DMS79 treated with DMSO at 0.1 percent for 48 hours (cell line): ENCODE measurements around the gene LCN9.
"Not testable (repeated sequence)": the region's sequence is repeated elsewhere in the genome, so short reads cannot be mapped to it uniquely, and the experiment has no call there.

Experiments
- DNase-seq: peaks from one replicate; lab custom pipeline; 2025; lab: John Stamatoyannopoulos, UW

The LCN9 gene

DNA sequence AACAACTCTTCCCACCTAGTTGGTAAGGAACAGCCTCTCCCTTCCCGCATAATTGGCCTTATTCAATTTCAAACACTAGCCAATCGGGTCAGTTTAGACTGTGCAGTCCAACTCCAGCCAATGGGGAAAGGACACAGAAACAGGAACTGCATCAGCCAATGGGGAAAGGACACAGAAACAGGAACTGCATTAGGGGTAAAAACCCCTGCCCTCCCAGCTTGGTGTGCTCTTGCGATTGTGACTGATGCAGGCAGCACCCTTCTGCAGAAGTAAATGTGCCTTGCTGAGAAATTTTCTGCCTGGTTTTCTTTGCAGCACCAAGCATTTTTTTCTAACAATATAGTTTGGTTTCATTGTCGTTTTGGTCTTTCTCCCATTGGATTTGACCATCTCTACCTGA, 15.2 kb upstream of the LCN9 start:
- DNase-seq = no peak

DNA sequence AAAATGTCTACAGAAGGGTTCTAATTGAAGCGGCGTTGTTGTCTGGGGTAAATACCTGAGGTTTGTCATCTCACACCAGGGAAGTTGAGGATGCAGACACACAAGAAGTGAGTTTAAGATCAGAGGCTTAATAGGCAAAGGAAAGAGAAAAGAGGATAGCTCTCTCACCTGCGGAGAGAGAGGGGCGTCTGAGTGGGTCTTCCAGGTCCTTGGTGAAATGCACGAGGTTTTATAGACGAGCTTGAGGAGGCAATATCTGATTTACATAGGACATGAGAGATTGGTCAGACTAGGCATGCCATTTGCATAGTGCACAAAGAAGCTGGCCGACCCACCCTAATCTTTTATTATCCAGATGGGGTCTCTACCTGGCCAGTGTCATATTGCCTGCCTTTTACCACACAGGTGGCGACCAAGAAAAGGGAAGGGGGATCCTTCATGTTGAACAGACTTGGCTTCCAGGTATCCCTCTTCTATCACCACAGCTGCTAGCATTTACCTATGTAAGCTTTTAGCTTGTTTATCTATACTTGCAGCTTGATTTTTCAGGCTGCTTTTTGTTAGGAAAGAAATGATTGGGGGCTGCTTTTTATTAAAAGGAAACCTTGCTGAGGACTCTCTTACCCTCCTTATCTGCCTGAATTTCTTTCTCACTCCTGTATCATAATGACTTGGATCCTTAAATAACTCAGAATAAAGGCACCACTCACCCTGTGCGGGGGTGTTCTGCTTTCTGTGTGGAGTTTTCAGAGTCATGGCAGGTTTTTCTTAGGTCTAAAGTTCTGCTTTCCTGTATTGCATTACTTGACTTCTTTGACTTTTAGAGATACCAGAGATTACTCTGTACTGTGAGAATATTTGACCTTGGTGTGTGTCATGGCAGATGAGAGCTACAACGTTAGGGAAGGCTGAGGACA, 14.4 kb upstream of the LCN9 start:
- DNase-seq = no peak

DNA sequence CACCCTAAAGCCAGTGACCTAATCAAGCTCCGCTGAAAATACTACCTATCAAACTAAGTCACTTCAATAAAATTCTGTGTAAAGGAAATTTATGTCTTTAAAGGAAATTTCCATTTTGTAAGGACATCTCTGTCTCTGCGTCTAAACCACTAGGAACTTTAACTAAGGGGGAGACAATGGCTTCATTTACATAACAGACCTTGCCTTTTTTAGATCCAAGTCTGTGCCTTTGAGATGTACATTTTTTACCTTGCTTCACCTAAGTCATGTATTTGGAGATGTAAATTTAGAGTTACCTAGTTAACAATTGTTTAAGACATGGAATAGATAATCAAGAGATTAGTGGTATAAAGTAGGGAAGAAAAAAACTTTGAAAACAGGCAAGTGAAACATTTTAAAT, 13.6 kb upstream of the LCN9 start:
- DNase-seq = no peak

- no peak for DNase-seq
Observed at GRCh38 chr9:135650408-135650807, 12.7 kb upstream of the LCN9 start.

- no peak for DNase-seq
Observed at GRCh38 chr9:135655317-135655716, 7.8 kb upstream of the LCN9 start.

- DNase-seq = no peak
Observed at GRCh38 chr9:135657416-135657815, 5.7 kb upstream of the LCN9 start.

DNA sequence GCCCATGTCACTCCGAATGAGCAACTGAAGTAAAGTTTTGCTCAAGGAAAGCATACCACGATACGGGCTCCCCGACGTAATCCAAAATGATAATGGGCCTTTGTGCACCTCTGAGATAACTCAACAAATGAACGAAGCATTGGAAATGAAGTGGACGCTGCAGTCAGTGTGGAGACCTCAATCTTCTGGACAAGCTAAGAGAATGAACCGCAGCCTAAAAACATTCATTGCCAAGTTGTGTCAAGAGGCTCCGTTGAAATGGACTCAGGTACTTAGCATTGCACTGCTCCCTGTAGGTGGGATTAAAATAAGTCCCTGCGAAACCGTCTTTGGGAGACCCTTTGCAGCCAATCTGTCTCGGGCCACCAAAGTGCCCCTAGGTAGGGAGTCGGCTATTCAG, 3.9 kb upstream of the LCN9 start:
- DNase-seq = no peak

- no peak for DNase-seq
Observed at GRCh38 chr9:135660407-135660806, 2.7 kb upstream of the LCN9 start.

- no peak for DNase-seq
Observed at GRCh38 chr9:135661816-135662560, 1.1 kb upstream of the LCN9 start.

- no peak for DNase-seq
Observed at GRCh38 chr9:135663451-135663770, 302 bp downstream of the LCN9 start.

DNA sequence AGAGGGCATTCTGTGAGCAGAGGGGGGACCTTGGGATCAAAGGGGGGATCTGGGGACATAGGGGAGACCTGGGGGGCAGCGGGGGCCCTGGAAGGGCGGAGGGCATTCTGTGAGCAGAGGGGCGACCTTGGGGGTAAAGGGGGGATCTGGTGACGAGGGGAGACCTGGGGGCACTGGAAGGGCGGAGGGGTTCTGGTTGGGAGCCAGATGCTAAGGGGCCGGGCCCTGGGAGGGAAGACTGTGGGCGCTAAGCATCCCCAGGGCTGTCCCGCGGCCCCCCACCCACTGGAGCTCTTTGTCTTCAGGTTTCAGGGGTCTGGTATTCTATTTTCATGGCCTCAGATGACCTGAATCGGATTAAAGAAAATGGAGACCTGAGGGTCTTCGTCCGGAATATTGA, 748 bp downstream of the LCN9 start:
- DNase-seq = no peak

DNA sequence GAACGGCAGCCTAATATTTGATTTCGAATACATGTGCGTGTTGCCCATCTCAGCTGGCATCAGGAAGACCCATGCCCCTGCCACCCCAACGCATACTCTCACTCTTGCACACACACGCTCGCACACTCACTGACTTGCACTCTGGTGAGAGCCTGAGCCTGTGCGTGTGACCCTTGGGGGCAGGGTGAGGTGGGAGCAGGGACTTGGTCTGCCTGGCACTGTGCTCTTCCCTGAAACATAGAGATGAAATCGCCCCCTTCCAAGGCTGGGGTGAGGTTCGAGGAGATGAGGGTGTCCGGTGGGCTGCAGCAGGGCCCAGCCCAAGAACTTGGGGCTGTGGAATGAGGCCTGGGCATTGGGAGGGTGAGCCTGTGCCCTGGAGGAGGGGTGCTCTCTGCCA, 1.2 kb downstream of the LCN9 start:
- DNase-seq = no peak

DNA sequence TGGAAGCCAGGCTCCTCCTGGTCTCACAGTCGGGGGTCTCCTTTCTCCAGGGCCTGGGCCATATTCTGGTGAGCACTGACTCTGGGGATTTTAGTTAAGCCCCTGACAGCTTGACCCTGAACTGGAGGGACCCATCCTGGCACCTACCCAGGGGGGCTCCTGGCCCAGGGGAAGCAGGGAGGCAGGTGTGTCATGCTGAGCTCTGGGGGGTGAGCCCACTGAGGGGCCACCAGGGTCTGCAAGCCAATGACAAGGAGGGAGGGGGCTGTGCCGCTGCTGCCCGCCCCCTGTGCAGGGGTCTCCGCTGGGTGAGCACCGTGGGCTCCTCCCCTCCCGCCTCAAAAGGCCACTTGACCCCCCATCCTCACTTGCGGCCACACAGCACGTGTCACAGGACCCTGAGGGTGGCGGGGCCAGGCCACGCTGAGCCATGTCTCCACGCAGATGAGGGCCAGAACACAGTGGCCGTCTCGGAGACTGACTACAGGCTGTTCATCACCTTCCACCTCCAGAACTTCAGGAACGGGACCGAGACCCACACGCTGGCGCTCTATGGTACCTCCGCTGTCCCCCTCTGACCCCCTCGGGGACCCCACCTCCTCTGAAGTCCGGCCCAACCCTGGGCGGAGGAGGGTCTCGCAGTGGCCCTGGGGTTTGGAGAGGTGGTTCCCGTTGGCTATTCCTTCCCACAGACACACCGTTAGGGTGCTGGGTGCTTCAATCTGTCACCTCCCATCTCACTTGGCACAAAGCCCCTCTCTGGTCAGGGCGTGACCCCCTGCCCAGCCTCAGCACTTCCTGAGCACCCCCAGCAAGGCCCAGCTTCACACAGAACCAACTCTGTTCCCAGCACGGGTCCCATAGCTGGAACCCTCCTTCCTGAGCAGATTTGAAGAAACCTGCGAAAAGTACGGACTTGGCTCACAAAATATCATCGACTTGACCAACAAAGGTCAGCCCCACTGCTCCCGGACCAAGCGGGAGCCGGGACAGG, 2.0 kb downstream of the LCN9 start:
- no peak for DNase-seq

DNA sequence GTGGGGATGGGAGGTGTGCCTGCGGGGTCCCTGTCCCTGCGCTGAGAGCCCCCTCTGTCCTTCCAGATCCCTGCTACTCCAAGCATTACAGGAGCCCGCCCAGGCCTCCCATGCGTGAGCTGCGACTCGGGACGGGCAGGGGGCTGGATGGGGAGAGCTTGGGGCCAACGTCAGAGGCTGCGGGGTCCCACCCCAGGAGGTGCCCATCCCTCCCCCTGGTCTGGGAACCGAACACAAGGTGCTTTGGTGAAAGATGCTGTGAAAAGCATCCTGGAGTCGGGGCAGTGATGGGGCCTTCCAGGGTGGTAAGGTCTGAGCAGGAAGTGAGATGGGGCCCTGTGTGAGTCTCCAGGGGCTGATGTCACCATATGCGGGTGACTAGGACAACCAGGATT, 2.7 kb downstream of the LCN9 start:
- DNase-seq = no peak

- DNase-seq = no peak
Observed at GRCh38 chr9:135666534-135667462, 3.7 kb downstream of the LCN9 start.

DNA sequence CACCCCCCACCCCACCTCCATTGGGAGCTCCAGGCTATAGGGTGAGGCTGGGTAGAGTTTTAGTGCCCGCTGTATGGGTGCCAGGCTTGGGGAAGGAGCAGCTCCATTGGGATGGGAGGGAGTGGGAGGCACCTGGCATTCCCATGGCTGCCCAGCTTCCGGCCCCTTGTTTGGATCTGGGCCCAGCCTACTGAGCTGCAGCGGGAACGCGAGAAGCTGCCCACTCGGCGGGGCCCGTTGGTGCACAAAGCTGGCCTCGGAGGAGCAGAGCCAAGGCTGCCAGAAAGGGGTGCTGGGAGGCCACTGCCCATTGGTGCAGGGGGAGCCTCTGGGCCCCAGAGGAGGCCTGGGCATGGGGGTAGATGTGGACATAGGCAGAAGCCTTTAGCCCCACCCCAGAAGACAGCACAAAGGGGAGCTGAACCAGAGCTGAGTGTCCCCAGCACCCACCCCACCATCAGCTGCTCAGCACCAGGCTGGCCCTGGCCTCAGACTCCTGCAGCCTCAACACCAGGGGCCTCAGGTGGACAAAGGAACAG, 4.4 kb downstream of the LCN9 start:
- DNase-seq = no peak

DNA sequence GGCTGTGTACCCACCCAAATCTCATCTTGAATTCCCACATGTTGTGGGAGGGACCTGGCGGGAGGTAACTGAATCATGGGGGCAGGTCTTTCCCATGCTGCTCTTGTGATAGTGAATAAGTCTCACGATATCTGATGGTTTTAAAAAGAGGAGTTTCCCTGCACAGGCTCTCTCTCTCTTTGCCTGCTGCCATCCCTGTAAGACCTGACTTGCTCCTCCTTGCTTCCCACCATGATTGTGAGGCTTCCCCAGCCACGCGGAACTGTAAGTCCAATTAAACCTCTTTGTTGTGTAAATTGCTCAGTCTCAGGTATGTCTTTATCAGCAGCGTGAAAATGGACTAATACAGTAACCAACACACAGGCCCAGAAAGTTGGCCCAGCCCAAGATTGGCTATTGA, 5.9 kb downstream of the LCN9 start:
- not testable (repeated sequence) for DNase-seq

DNA sequence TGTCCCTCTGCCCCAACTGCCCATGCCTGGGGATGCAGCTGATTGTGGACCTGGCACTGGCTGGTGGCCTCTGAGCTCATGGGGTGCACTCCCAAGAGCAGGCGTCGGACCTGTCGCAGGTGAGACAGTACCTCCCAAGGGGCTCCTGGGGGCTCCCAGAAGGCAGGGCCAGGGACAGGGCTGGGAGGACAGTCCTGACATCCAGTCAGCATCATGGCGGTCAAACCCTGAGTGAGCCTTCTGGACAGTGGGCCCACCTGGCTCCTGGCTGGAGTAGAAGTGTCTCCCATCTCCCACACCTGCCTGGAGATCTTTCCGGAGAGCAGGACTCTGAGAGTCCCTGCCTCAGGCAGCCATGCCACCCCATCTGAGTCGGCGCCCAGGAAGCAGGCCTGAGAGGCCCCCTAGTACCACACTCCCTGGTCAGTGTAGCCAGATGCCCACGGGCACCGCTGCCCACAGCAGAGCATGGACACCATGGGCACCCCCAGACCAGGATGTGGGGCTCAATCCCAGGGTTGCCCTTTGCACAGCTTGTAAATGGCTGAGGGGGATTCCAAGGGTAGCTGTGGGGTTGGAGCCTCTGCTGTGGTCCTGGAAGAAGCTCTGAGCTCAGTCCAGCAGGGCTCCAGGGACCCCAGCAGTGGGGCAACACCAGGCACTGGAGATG, 6.6 kb downstream of the LCN9 start:
- no peak for DNase-seq

GRCh38 chr9:135670721-135671590, 7.8 kb downstream of the LCN9 start:
- DNase-seq = no peak
